Chondrocyte (in vitro differentiated cells): ENCODE measurements around the gene PSORS1C1. TPM values are rescaled to one million over a fixed set of nuclear protein-coding genes. Genes with fewer than 3 reads are reported as not detected.

Experiments
- DNase-seq: peaks from one replicate; pipeline ENCODE4 v3.0.0; 2021; ENCODE audit warnings: mixed read lengths, low spot score
- H3K27ac Mint-ChIP-seq: one replicate; pipeline ENCODE4 v1.8.0; 2021; ENCODE audit warnings: mild to moderate bottlenecking, moderate library complexity, mixed read lengths; ENCODE audit not compliant: unreplicated experiment
- H3K27me3 Mint-ChIP-seq: 2 replicates; pipeline ENCODE4 v1.8.0; 2021; ENCODE audit warnings: low read depth, mixed read lengths
- H3K36me3 Mint-ChIP-seq: 2 replicates; pipeline ENCODE4 v1.8.0; 2021; ENCODE audit warnings: low read depth, mixed read lengths
- H3K4me1 Mint-ChIP-seq: 2 replicates; pipeline ENCODE4 v1.8.0; 2021; ENCODE audit warnings: low read depth, mild to moderate bottlenecking, mixed read lengths
- H3K4me3 Mint-ChIP-seq: one replicate; pipeline ENCODE4 v1.8.0; 2021; ENCODE audit warnings: mild to moderate bottlenecking, moderate library complexity, mixed read lengths; ENCODE audit not compliant: unreplicated experiment
- H3K9me3 Mint-ChIP-seq: 2 replicates; pipeline ENCODE4 v1.8.0; 2021; ENCODE audit warnings: low read depth, mixed read lengths
- CTCF ChIP-seq: fragments of 200-600 bp; sonication (generic); IDR thresholded peaks from 2 replicates; pipeline ENCODE4 v1.5.0; 2021; ENCODE audit warnings: antibody characterized with exemption, mild to moderate bottlenecking, moderate library complexity
- total RNA-seq: library from RNA; stranded (reverse); gene quantifications from 3 replicates; pipeline ENCODE4 v1.2.1, GENCODE V29; 2021

Gene PSORS1C1
- total RNA-seq, 1 donor from 2014 or later, result 5.5 TPM

- Mint-ChIP-seq H3K4me1 (peaks cover 26% of the 10 kb centered on the region), H3K36me3 (peaks cover 9% of the 10 kb centered on the region), H3K9me3 (no peaks in the 10 kb centered on the region), H3K4me3 (no peak overlapping the region), H3K27me3 (no peaks in the 10 kb centered on the region), H3K27ac (peak overlapping the region; percentile 73)
- no peak for DNase-seq
- no peak for TF ChIP-seq CTCF
Measured at GRCh38 chr6:31143148-31143547, 28.5 kb downstream of the PSORS1C1 start.

DNA sequence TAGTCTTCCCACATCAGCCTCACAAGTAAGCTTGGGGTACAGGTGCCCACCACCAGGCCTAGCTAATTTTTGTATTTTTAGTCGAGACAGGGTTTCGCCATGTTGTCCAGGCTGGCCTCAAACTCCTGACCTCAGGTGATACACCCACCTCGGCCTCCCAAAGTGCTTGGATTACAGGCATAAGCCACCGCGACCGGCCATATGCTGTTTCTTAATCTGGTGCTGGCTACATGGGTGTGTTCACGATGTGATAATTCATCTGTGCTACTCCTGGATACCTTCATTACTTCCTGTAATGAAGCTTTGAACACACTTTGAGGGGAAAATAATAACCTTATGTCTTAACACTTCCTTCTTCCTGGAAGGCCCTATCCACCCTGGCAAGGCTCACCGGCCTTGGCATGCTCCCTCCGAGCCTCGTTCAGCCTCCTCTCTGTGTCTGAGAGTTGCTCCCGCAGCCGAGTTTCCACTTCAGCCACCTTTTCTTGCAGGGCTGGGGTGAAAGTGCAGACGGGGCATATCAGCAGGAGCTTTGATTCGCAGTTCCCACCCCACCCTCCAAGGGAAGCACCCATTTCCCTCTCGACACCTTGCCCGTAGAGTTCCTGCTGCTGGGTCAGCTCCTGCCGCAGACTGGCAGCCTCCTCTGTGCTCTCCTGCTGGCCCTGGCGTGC, 29.8 kb downstream of the PSORS1C1 start:
- no peak for TF ChIP-seq CTCF
- H3K27ac Mint-ChIP-seq, result no peak overlapping the region
- H3K4me1 Mint-ChIP-seq, result peaks cover 22% of the 10 kb centered on the region
- no peaks in the 10 kb centered on the region for H3K9me3 Mint-ChIP-seq
- no peaks in the 10 kb centered on the region for H3K27me3 Mint-ChIP-seq
- DNase-seq, result no peak
- H3K4me3 Mint-ChIP-seq, result no peak overlapping the region
- H3K36me3 Mint-ChIP-seq, result peaks cover 9% of the 10 kb centered on the region

- Mint-ChIP-seq H3K36me3 (peaks cover 9% of the 10 kb centered on the region), H3K4me3 (no peak overlapping the region), H3K27me3 (no peaks in the 10 kb centered on the region), H3K27ac (no peak overlapping the region), H3K4me1 (peaks cover 17% of the 10 kb centered on the region), H3K9me3 (no peaks in the 10 kb centered on the region)
- no peak for DNase-seq
- TF ChIP-seq CTCF, result no peak
Measured at GRCh38 chr6:31144970-31145340, 30.4 kb downstream of the PSORS1C1 start.

DNA sequence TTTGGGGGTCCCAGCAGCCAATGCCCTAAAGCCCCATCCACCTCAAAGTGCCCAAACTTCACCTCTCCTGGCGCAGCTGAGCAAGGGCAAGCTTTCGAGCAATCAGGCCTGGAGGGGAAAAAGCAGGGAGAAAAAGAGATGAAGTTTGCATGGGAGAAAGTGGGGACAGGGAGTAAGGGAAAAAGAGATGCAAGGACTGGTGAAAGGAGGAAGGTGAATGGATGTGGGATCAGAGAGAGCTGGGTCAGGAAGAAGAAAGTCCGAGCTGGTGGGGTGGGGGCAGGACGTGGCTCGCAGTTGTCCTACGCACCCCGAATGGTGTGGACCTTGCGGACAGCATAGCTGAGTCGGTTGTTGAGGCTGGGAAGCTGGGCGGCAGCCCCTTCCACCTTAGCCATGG, 30.8 kb downstream of the PSORS1C1 start:
- TF ChIP-seq CTCF, result no peak
- H3K4me3 Mint-ChIP-seq, result no peak overlapping the region
- no peaks in the 10 kb centered on the region for H3K9me3 Mint-ChIP-seq
- no peak for DNase-seq
- no peaks in the 10 kb centered on the region for H3K27me3 Mint-ChIP-seq
- H3K4me1 Mint-ChIP-seq, result peaks cover 17% of the 10 kb centered on the region
- no peak overlapping the region for H3K27ac Mint-ChIP-seq
- H3K36me3 Mint-ChIP-seq, result peaks cover 9% of the 10 kb centered on the region

DNA sequence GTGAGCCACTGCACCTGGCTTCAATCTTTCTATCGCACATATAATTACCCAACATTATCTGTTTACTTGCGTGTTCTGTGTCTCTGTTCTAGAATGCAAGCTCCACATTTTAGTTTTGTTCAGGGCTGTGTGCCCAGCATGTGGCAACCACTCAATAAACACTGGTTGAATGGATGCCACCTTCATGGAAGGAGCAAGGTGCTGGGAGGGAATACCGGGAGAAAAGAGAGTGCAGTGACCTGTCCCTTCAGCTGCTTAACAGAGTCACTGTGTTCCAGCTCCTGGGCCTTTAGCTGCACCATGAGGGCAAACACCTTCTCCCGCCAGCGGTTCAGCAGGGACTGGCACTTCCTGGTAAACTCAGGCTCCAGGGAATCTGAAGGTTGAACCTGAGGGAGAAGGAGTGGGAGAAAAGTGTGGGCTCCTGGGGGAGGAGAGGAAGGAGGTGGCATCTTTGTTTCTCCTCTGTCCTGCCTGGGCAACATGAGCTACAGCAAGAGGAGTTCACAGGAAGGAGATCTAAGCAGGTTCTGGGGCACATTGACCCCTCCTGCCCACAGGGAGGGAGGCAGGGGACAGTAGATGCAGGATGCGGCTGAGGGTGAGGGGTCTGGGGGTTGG, 35.3 kb downstream of the PSORS1C1 start:
- DNase-seq, result no peak
- H3K4me1 Mint-ChIP-seq, result no peaks in the 10 kb centered on the region
- no peak for TF ChIP-seq CTCF
- no peak overlapping the region for H3K27ac Mint-ChIP-seq
- H3K9me3 Mint-ChIP-seq, result no peaks in the 10 kb centered on the region
- peaks cover 4% of the 10 kb centered on the region for H3K36me3 Mint-ChIP-seq
- H3K27me3 Mint-ChIP-seq, result no peaks in the 10 kb centered on the region
- H3K4me3 Mint-ChIP-seq, result no peak overlapping the region
